Astrocyte of the cerebellum (primary cell): ENCODE measurements around the gene DLG3.

Experiments used
- DNase-seq: peaks from one replicate; pipeline ENCODE4 v3.0.0-alpha.2; 2011; ENCODE audit warnings: low read depth
- H3K4me3 ChIP-seq: 2 replicates; pipeline ENCODE4 v1.5.1; 2011; ENCODE audit warnings: mild to moderate bottlenecking, low read depth, low read length, moderate library complexity
- CTCF ChIP-seq: IDR thresholded peaks from 2 replicates; pipeline ENCODE4 v1.5.1; 2012; ENCODE audit warnings: low read length, low read depth, moderate library complexity, mild to moderate bottlenecking; ENCODE audit errors: missing control alignments
- in situ Hi-C: cut with HindIII; loops from 2 replicates; pipeline ENCODE4 v1.10.0; 2017; ENCODE audit warnings: low sequenced_read_pairs

DLG3 gene

GRCh38 chrX:70446380-70447350 is 2.0 kb downstream of the DLG3 start:
- no peak overlapping the region for H3K4me3 ChIP-seq
- in situ Hi-C loops = no loop called here
- DNase-seq = no peak
- TF ChIP-seq CTCF = no peak

- no peak for TF ChIP-seq CTCF
- H3K4me3 ChIP-seq = no peak overlapping the region
- in situ Hi-C loops = no loop called here
- no peak for DNase-seq
These were observed 4.9 kb downstream of the DLG3 start for GRCh38 chrX:70449457-70449966.

- DNase-seq = no peak
- in situ Hi-C loops = no loop called here
- TF ChIP-seq CTCF = peak; percentile 70
These were observed 7.6 kb downstream of the DLG3 start for GRCh38 chrX:70452143-70452733.

GRCh38 chrX:70453024-70453618 is 8.5 kb downstream of the DLG3 start:
- in situ Hi-C loops = no loop called here
- H3K4me3 ChIP-seq = peak overlapping the region; percentile 47
- no peak for TF ChIP-seq CTCF
- no peak for DNase-seq

More at GRCh38 chrX:70452143-70452733, 7.6 kb downstream of the DLG3 start:
- peak overlapping the region; percentile 47 for H3K4me3 ChIP-seq

- in situ Hi-C loops = no loop called here
- H3K4me3 ChIP-seq = peak overlapping the region; percentile 57
- peak; percentile 39 for DNase-seq
- peak; percentile 92 for TF ChIP-seq CTCF
These were observed 10.1 kb downstream of the DLG3 start for GRCh38 chrX:70454441-70455365.
